BJ (cell line): ENCODE measurements around the gene WNT11. TPM values are rescaled to one million over a fixed set of nuclear protein-coding genes. Genes with fewer than 3 reads are reported as not detected.

ENCODE experiments used
- CTCF ChIA-PET: fragments of 350-600 bp; formaldehyde crosslinking; extraction: SDS; loops from one replicate; lab custom pipeline; 2021; ENCODE audit warnings: antibody characterized with exemption, inconsistent platforms; lab: Yijun Ruan, JAX
- POLR2A ChIA-PET: fragments of 300-600 bp; sonication (Branson Sonifier 250); formaldehyde crosslinking; extraction: SDS; loops from one replicate; lab custom pipeline; 2021; ENCODE audit warnings: antibody characterized with exemption; lab: Charles Lee
- DNase-seq: peaks from one replicate; pipeline ENCODE4 v3.0.0-alpha.2; 2011; ENCODE audit warnings: low read depth
- H3K27me3 ChIP-seq: 2 replicates; pipeline ENCODE4 v1.6.0; 2011; ENCODE audit warnings: low read length; ENCODE audit not compliant: control insufficient read depth, insufficient read depth
- H3K36me3 ChIP-seq: 2 replicates; pipeline ENCODE4 v1.5.1; 2011; ENCODE audit warnings: low read length; ENCODE audit not compliant: control insufficient read depth, insufficient read depth
- H3K4me3 ChIP-seq: 2 replicates; pipeline ENCODE4 v1.5.1; 2011; ENCODE audit warnings: low read depth, mild to moderate bottlenecking, control low read depth, low read length
- polyA plus RNA-seq: library from polyadenylated mRNA; depleted of rRNA; stranded (reverse); fragments of >200 nt; gene quantifications from 2 replicates; pipeline ENCODE4 v1.2.3, GENCODE V29; 2011
- TF ChIP-seq, protein P1 (sequence below): IDR thresholded peaks from 2 replicates; pipeline ENCODE4 v1.5.1; 2011; ENCODE audit warnings: low read depth, mild to moderate bottlenecking, control low read depth, inconsistent platforms, low read length, moderate library complexity; ENCODE audit not compliant: insufficient read depth

Gene WNT11
- polyA plus RNA-seq, 1 experiment: 0.25 TPM

GRCh38 chr11:76245720-76246119 is 39.4 kb upstream of the WNT11 start:
- H3K4me3 ChIP-seq: no peak overlapping the region
- POLR2A ChIA-PET: no interaction called here
- CTCF ChIA-PET: interaction anchor here (0.8 kb wide), 1 partner anchor 38 kb away, joined by 3 read pairs; no protein-coding TSS in a partner anchor
- no peaks in the 10 kb centered on the region for H3K36me3 ChIP-seq
- peaks cover 27% of the 10 kb centered on the region for H3K27me3 ChIP-seq
- no peak for DNase-seq
- TF ChIP-seq, protein P1, sequence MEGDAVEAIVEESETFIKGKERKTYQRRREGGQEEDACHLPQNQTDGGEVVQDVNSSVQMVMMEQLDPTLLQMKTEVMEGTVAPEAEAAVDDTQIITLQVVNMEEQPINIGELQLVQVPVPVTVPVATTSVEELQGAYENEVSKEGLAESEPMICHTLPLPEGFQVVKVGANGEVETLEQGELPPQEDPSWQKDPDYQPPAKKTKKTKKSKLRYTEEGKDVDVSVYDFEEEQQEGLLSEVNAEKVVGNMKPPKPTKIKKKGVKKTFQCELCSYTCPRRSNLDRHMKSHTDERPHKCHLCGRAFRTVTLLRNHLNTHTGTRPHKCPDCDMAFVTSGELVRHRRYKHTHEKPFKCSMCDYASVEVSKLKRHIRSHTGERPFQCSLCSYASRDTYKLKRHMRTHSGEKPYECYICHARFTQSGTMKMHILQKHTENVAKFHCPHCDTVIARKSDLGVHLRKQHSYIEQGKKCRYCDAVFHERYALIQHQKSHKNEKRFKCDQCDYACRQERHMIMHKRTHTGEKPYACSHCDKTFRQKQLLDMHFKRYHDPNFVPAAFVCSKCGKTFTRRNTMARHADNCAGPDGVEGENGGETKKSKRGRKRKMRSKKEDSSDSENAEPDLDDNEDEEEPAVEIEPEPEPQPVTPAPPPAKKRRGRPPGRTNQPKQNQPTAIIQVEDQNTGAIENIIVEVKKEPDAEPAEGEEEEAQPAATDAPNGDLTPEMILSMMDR: no peak

GRCh38 chr11:76244316-76244851 is 38.1 kb upstream of the WNT11 start:
- H3K27me3 ChIP-seq: peaks cover 27% of the 10 kb centered on the region
- CTCF ChIA-PET: interaction anchor here (0.7 kb wide), 1 partner anchor 33 kb away, joined by 3 read pairs; no protein-coding TSS in a partner anchor
- POLR2A ChIA-PET: no interaction called here

GRCh38 chr11:76243957-76244285 is 37.6 kb upstream of the WNT11 start:
- Histone ChIP-seq H3K4me3 (no peak overlapping the region), H3K36me3 (no peaks in the 10 kb centered on the region), H3K27me3 (peaks cover 25% of the 10 kb centered on the region)
- CTCF ChIA-PET: interaction anchor here (0.7 kb wide), 1 partner anchor 33 kb away, joined by 3 read pairs; no protein-coding TSS in a partner anchor
- no peak for DNase-seq
- POLR2A ChIA-PET: no interaction called here
- TF ChIP-seq, protein P1: no peak

More at GRCh38 chr11:76244316-76244851, 38.1 kb upstream of the WNT11 start:
- no peak for DNase-seq
- H3K36me3 ChIP-seq: no peaks in the 10 kb centered on the region
- TF ChIP-seq, protein P1: no peak
- H3K4me3 ChIP-seq: no peak overlapping the region

- Histone ChIP-seq H3K27me3 (peaks cover 25% of the 10 kb centered on the region), H3K4me3 (no peak overlapping the region), H3K36me3 (no peaks in the 10 kb centered on the region)
- no peak for DNase-seq
- TF ChIP-seq, protein P1: no peak
- CTCF ChIA-PET: interaction anchor here (0.7 to 0.8 kb wide), 2 partner anchors 32 to 36 kb away, joined by 3 to 4 read pairs; partner anchors contain the start of gene WNT11
- POLR2A ChIA-PET: no interaction called here
Measured at GRCh38 chr11:76243193-76243956, 37.1 kb upstream of the WNT11 start.

DNA sequence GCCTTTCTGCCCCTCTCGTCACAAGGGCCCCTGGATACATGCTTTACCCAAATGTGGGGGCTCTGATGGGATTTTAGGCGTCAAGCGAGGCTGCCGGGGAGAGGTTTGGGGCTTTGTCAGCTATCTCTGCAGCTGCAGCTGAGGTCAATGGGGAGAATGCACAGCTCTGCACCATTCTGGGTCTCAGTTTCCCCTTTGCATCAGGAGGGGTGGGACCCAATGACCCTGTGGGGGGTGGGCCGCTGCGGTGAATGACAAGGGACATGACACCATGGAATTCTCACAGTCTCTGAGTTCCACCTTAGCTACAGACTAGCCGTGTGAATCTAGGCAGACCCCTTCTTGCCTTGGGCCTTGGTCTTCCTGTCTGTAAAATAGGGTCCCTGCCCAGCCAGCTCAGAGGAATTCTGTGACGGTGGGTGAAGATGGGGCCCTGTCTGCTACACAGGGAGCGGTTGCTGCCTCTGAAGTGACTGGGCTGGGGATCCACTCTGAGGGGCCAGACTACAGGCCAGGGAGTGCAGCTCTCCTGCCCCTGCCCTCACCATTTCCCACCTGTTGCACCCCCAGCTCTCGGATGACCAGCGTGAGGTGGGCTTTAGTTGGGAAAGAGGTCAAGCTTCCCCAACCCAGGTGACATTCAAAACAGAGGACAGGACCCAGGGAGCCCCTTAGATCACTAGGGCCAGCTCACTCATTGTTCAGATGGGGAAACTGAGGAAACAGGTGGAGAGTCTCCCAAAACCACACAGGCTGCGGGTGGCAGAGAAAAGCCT is 35.9 kb upstream of the WNT11 start:
- ChIA-PET POLR2A (no interaction called here), CTCF (interaction anchor here (0.8 kb wide), 1 partner anchor 35 kb away, joined by 4 read pairs; the partner anchor contains the start of gene WNT11)
- TF ChIP-seq, protein P1: no peak
- DNase-seq: no peak
- no peak overlapping the region for H3K4me3 ChIP-seq
- peaks cover 25% of the 10 kb centered on the region for H3K27me3 ChIP-seq
- no peaks in the 10 kb centered on the region for H3K36me3 ChIP-seq
